Right ventricle myocardium superior (tissue), 1 donor: ENCODE data around the gene NKAIN2. TPM values are rescaled to one million over a fixed set of nuclear protein-coding genes. Genes with fewer than 3 reads are reported as not detected.

Experiments used
- ATAC-seq: fragments of 200-7000 bp; cut with Tn5 transposase; one replicate; pipeline ENCODE4 v1.9.1; 2020; ENCODE audit warnings: mild to moderate bottlenecking; ENCODE audit not compliant: poor library complexity
- DNase-seq: peaks from one replicate; pipeline ENCODE4 v3.0.0-alpha.2; 2020
- intact Hi-C: fragments of 100-400 bp; cut with DNase I; formaldehyde crosslinking; loops from one replicate; pipeline ENCODE4 v1.11.2; 2022
- long read RNA-seq: library from polyadenylated mRNA; unstranded; transcript quantifications from one replicate; pipeline ENCODE4 v2.0.0, GENCODE V29; 2021
- total RNA-seq: library from RNA; stranded (reverse); fragmentation: NEBNext Ultra II Directional; extraction: Animal tissue kit (Norgen Biotek cat#: 25700); gene quantifications from one replicate; pipeline ENCODE4 v1.2.1, GENCODE V29; 2021
- donor health status: DM: no; HTN: yes; CAD: no; lungs with severe emphysema.

Gene NKAIN2
- total RNA-seq: 0.22 TPM
- long read RNA-seq: 0 reads

GRCh38 chr6:123803504-123804013, at the start of gene NKAIN2:
NKAIN2 (plus strand) TSS chr6:123803865.
- intact Hi-C loops: loop anchor here (10.0 kb wide), 2 partner anchors 241 to 991 kb away; no protein-coding TSS in a partner anchor
- DNase-seq (peak; percentile 41), ATAC-seq (peak; percentile 61)

DNA sequence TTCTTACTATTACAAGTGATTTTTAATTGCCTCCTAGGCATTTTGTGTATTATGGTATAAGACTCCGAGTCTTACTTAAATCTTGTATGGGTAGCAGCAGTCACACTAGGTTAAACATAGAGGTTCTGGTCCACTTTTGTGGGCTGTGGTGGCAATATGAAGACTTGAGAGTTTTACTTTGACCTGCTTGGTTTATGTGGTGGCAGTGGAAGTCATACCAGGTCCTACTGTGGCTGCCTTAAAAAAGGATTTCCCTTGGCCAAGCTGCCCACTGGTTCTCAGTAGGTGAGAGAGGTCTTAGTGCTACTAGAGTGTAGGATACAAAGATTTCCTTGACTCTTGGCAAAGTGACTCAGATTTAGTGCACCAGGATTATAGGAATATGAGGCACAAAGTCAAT, 44.2 kb upstream of the NKAIN2 start:
- ATAC-seq: no peak
- intact Hi-C loops: no loop called here
- DNase-seq: no peak

- DNase-seq (no peak), ATAC-seq (no peak)
- intact Hi-C loops: no loop called here
Measured at GRCh38 chr6:123763904-123764303, 39.8 kb upstream of the NKAIN2 start.

GRCh38 chr6:123764722-123765121, 38.9 kb upstream of the NKAIN2 start:
- DNase-seq (no peak), ATAC-seq (no peak)
- intact Hi-C loops: no loop called here

GRCh38 chr6:123768921-123769320, 34.7 kb upstream of the NKAIN2 start:
- intact Hi-C loops: no loop called here
- no peak for DNase-seq
- no peak for ATAC-seq

DNA sequence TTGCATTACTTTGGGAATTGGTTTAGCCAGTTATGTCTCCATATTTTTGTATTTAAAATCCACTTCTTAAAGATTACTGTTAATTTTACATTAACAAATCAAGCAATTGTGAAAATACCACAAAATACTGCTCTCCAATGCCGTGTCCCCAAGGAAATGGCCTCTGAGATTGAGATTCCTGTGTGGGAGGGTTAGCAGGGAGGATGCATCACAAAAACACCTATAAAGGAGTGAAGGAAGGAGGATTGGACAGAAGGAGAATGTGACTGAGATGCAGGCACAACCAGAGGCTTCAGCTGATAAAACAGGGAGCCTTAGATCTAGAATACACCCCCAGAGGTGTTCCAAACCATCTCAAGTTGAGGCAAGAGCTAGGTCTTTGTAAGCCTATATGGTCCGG, 34.2 kb upstream of the NKAIN2 start:
- ATAC-seq: no peak
- intact Hi-C loops: no loop called here

GRCh38 chr6:123770247-123770949, 33.3 kb upstream of the NKAIN2 start:
- DNase-seq: no peak
- intact Hi-C loops: no loop called here
- ATAC-seq: no peak

More for the DNA sequence above, 34.2 kb upstream of the NKAIN2 start:
- DNase-seq: no peak

GRCh38 chr6:123771126-123771525, 32.5 kb upstream of the NKAIN2 start:
- DNase-seq (no peak), ATAC-seq (no peak)
- intact Hi-C loops: no loop called here

GRCh38 chr6:123777563-123777962, 26.1 kb upstream of the NKAIN2 start:
- ATAC-seq: no peak
- intact Hi-C loops: no loop called here
- no peak for DNase-seq

GRCh38 chr6:123780021-123780420, 23.6 kb upstream of the NKAIN2 start:
- ATAC-seq (no peak), DNase-seq (no peak)
- intact Hi-C loops: no loop called here

DNA sequence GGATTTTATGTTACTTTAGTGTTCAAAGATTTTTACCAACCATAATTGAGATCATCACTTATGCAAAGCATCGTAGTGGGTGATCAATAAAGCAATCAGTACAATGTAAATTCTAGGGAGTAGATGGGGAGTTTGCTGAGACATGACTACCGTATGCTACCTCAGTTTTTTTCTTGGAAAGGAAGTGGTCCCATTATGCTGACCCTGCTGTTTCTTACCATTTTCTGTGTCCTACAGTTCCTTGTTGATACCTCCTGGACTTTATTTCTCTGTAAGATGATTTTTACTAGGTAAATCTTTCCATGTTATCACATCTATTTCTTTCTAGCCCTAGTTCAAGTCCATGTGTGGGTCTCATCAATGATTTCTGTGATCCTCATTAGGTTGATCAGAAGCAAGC, 19.3 kb upstream of the NKAIN2 start:
- no peak for ATAC-seq
- intact Hi-C loops: no loop called here
- no peak for DNase-seq

- DNase-seq: no peak
- ATAC-seq: no peak
- intact Hi-C loops: no loop called here
Measured at GRCh38 chr6:123785039-123785438, 18.6 kb upstream of the NKAIN2 start.

GRCh38 chr6:123788319-123788718, 15.3 kb upstream of the NKAIN2 start:
- no peak for DNase-seq
- intact Hi-C loops: no loop called here

GRCh38 chr6:123794190-123794589, 9.5 kb upstream of the NKAIN2 start:
- intact Hi-C loops: no loop called here
- ATAC-seq (no peak), DNase-seq (no peak)

More at GRCh38 chr6:123788319-123788718, 15.3 kb upstream of the NKAIN2 start:
- no peak for ATAC-seq

- no peak for DNase-seq
- no peak for ATAC-seq
- intact Hi-C loops: no loop called here
Measured at GRCh38 chr6:123794799-123795198, 8.9 kb upstream of the NKAIN2 start.

DNA sequence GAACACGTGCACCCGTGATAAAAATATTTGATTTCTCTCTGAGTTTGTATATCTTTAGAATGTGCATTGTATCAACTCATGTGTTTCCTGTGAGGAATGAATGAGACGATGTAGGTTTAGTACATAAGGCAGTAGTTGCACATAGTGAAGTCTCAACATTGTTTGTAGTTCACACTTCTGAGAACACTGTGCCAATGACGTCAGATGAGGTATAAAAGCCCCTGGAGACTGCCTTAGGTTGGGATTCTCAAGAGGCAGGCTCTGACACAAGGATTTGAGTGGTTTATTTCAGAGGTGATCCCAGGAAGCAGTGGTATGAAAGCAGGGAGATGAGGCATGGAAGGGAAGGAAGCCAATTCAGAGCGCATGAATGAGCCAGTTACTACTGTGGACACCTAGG, 2.6 kb upstream of the NKAIN2 start:
- no peak for ATAC-seq
- no peak for DNase-seq
- intact Hi-C loops: loop anchor here (10.0 kb wide), 2 partner anchors 244 to 994 kb away; no protein-coding TSS in a partner anchor

DNA sequence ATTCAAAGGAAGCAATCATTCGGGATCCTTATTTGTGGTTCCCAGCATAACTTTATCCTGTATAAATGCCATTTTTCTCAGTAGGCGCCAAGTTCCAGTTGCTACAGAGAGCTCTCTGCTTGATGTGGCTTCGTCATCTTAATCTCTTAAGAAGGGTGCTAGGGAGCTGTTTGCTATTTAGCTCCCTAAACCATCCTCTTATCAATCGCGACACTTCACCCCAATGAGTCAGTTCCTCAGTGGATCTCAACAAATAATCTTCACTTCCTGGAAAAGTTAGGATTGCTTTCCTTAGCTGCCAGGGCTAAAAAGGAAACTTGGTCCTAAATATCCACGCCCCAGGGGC, 1.3 kb upstream of the NKAIN2 start:
- intact Hi-C loops: loop anchor here (10.0 kb wide), 2 partner anchors 242 to 992 kb away; no protein-coding TSS in a partner anchor
- ATAC-seq: peak; percentile 18
- no peak for DNase-seq

DNA sequence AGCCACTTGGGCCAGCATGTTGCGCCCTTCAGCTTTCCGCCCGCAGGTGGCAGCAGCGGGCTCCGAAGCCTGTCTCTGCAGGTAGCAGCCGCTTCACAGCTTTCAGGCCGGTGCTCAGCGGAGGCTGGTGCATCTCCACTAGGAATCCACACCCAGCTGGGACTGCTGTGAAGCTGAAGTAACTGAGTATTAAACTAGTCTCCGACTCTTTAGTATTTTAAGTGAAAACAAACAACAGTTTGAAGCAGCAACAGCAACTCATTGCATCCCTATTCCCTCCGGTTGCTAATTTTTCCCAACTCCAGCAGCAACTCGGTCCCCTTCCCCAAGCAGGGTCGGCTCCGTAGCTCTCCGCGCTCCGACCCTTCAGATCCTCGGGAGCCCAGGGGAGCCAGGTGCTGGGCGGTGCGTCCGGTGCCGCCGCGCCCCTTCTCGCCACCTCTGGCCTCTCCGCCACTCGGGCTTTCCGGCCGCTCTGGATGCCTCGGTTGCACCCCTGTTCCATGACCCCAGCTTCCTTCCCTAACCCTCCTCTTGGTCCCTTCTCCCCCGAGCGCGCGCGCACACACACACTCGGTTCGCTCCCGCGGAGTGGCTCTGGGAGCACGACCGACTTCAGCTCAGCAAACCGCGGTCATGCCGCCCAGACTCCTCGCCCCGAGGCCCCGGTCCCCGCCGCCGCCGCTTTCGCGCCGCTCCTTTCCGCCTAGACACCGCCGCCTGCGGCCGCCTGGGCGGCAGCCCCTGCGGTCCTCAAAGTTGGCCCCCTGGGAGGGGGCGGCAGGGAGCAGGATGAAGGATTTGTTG, 765 bp upstream of the NKAIN2 start:
- peak; percentile 99 for ATAC-seq
- intact Hi-C loops: loop anchor here (10.0 kb wide), 2 partner anchors 242 to 992 kb away; no protein-coding TSS in a partner anchor

DNA sequence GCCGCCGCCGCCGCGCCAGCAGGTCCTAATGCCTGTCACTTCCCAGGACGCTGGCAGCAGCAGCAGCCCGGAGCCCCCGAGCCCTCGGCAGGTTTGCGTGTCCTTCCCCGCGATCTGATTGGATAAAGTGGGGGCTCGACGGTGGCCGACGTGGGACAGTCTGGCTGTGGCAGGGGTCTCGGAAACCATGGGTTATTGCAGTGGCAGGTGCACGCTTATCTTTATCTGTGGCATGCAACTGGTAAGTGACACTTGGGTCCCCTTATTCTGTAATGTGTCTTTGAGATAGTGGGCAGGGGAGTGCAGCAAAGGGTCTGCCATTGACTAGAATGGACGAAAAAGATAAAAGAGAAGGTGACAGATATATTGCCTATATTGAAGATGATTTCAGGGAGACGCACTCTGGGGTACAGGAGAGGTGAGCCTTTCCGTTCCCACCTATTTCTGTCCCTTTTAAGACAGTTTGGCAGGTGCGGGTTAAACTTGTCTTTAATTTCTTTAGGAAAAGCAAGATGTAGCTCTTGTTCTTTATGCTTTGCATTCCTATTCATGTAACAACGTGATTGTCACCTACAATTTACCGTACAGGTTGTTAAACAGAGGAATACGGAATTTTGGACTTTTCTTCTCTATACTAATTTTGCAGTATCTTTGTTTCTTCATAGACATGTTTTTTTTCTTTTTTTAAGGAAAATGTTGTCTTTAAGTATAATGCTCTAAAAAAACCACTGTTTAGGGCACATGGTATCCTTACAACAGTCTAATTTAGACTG, 535 bp downstream of the NKAIN2 start:
- ATAC-seq (no peak), DNase-seq (no peak)
- intact Hi-C loops: loop anchor here (10.0 kb wide), 2 partner anchors 241 to 991 kb away; no protein-coding TSS in a partner anchor

More for the DNA sequence above, 765 bp upstream of the NKAIN2 start:
- DNase-seq: peak; percentile 85
